Metanephros (tissue), 2 donors: Measurements from ENCODE around the gene SRR. TPM values are rescaled to one million over a fixed set of nuclear protein-coding genes. Genes with fewer than 3 reads are reported as not detected.

ENCODE experiments used
- small RNA-seq: library from RNA; depleted of rRNA; stranded (forward); fragments of <200 nt; gene quantifications from one replicate; pipeline ENCODE3, GENCODE V24; 2014; ENCODE audit warnings: low replicate concordance
- total RNA-seq: library from RNA; depleted of rRNA; stranded (reverse); fragments of >200 nt; gene quantifications from one replicate; pipeline ENCODE4 v1.2.3, GENCODE V29; 2014

Gene SRR, protein sequence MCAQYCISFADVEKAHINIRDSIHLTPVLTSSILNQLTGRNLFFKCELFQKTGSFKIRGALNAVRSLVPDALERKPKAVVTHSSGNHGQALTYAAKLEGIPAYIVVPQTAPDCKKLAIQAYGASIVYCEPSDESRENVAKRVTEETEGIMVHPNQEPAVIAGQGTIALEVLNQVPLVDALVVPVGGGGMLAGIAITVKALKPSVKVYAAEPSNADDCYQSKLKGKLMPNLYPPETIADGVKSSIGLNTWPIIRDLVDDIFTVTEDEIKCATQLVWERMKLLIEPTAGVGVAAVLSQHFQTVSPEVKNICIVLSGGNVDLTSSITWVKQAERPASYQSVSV
- 18.6 TPM for total RNA-seq

DNA sequence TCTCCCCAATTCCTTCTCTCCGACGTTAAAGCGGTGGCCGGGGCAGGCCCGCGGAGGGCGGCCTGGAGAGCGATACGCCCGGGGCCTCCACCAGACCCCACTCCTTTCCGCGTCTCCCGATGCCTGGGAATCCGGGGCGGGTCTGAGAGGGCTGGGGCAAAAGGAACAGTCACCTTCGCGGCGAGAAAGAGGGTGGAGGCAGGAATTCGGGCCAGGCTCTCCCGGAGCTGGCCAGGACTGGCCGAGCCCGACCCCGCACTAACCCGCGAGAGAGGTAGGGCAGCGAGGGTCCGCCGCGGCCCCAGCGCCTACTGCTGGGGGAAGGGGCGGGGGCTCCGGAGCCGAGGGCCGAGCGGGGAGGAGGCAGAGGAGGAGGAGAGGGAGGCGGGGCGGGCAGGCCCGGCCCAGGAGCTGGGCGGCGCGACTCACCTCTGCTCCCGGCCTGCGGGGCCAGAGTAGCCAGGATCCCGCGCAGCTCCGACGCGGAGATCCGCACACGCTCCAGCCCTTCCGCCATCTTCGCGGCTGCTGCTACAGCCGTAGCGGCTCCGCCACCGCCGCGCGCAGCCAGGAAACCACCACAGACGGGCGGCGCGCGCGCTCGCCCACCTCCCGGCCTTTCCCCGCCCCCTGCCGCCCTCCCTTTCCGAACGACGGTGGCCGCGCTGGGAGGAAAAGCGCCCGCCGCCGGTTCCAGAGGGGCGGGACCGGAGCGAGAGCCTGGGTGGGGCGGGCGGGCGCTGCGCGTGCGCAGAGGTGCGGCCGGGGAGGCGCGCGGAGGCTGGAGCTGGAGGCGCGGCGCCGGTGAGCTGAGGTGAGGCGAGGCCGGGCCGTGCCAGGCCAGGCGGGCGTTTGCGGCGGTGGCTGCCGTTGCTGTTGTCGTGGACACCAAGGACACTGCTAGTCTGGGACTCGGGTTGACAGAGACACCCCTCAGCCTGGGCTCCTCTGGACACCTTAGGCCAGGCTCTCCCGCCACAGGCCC is at the start of gene SRR, which contains the start of gene SMG6:
Gene SRR (plus strand): TSS at position 747 of the 985 bp plus-strand sequence. CDS start 11,611 bp downstream, outside the sequence.
Gene SMG6 (minus strand): TSS at position 582 of the 985 bp plus-strand sequence. CDS start 65 bp downstream, at position 517.

GRCh38 chr17:2336215-2336851 is 32.6 kb downstream of the SRR start, which contains the start of gene TSR1:
TSR1 (minus strand) TSS chr17:2336457; CDS start chr17:2336427, 30 bp downstream.

GRCh38 chr17:2336852-2337543 is 33.2 kb downstream of the SRR start, which contains the start of gene SGSM2:
SGSM2 (plus strand) TSS chr17:2337501; CDS start chr17:2337689, 188 bp downstream.

Small RNA genes lying within 50 kb of the gene (small RNA-seq; reads per million reads assigned to genes)
- gene AC006435.3: not detected
- 848 reads per million, percentile 99 among the genes with 10 or more reads in this experiment for gene SNORD91A
- 135 reads per million, percentile 98 among the genes with 10 or more reads in this experiment for gene SNORD91B

Other genes with a start within 250 kb of the SRR start
- gene HIC1, start 248.8 kb upstream of the SRR start, total RNA-seq: 97.9 TPM
- 50.9 TPM for gene SMG6, start 165 bp upstream of the SRR start, total RNA-seq
- 40.1 TPM for gene TSR1, start 32.5 kb downstream of the SRR start, total RNA-seq
- 72.5 TPM for gene SGSM2, start 33.6 kb downstream of the SRR start, total RNA-seq
- 10.2 TPM for gene MNT, start 97.1 kb downstream of the SRR start, total RNA-seq
- 28.3 TPM for gene METTL16, start 207.9 kb downstream of the SRR start, total RNA-seq